ENCODE results near the gene ATP5PD. TPM values are rescaled to one million over a fixed set of nuclear protein-coding genes. Genes with fewer than 3 reads are reported as not detected.

ATP5PD gene
- total RNA-seq, 1 experiment from 2014 or later, result 413 TPM

- Histone ChIP-seq H3K4me1 (ENCODE audit: control insufficient read depth, insufficient read depth, low read length) (peaks cover 69% of the 10 kb centered on the region), H3K9me3 (ENCODE audit: control insufficient read depth, insufficient read depth, low read depth, low read length) (no peaks in the 10 kb centered on the region), H3K4me3 (ENCODE audit: low read depth in 2 of 2, low read length in 2 of 2) (peak overlapping the region; percentile 9 to 50), H3K27ac (ENCODE audit: low read length) (peak overlapping the region; percentile 72), H3K36me3 (ENCODE audit: control insufficient read depth, insufficient read depth, low read length) (no peaks in the 10 kb centered on the region; the same call in 1 of the 2 replicates), H3K27me3 (ENCODE audit: control insufficient read depth, insufficient read depth, low read length) (no peaks in the 10 kb centered on the region)
- ATAC-seq (peak; percentile 11), DNase-seq (ENCODE audit: low read depth, low spot score) (no peak)
- ChIA-PET POLR2A (no interaction called here), CTCF (interaction anchor here (0.6 to 0.9 kb wide), 3 partner anchors 19 to 130 kb away, joined by 3 to 4 read pairs (median 4); no protein-coding TSS in a partner anchor)
- in situ Hi-C loops (cut with HindIII; ENCODE audit: low pct_unique_long_range_greater_than_20kb, low sequenced_read_pairs), result no loop called here
- intact Hi-C loops (cut with micrococcal nuclease; ENCODE audit: unreplicated experiment), result no loop called here
- no peak for TF ChIP-seq CTCF (IDR thresholded peaks at IDR 0.05)
- peak; percentile 20 for TF ChIP-seq POLR2AphosphoS5 (IDR thresholded peaks at IDR 0.05; ENCODE audit: low read depth, low read length)
- BruUV-seq (replicated peaks), result no TSS peak
Measured at GRCh38 chr17:75090871-75091854, 44.4 kb upstream of the ATP5PD start.

GRCh38 chr17:75088465-75089417 lies 42.0 kb upstream of the ATP5PD start:
- in situ Hi-C loops (cut with HindIII; ENCODE audit: low pct_unique_long_range_greater_than_20kb, low sequenced_read_pairs) (no loop called here), intact Hi-C loops (cut with micrococcal nuclease; ENCODE audit: unreplicated experiment) (no loop called here)
- DNase-seq (ENCODE audit: low read depth, low spot score), result no peak
- Histone ChIP-seq H3K4me3 (ENCODE audit: low read depth in 2 of 2, low read length in 2 of 2) (peak overlapping the region; percentile 56 to 76), H3K27me3 (ENCODE audit: control insufficient read depth, insufficient read depth, low read length) (no peaks in the 10 kb centered on the region), H3K9me3 (ENCODE audit: control insufficient read depth, insufficient read depth, low read depth, low read length) (no peaks in the 10 kb centered on the region), H3K36me3 (ENCODE audit: control insufficient read depth, insufficient read depth, low read length) (no peaks in the 10 kb centered on the region; the same call in 1 of the 2 replicates), H3K4me1 (ENCODE audit: control insufficient read depth, insufficient read depth, low read length) (peaks cover 64% of the 10 kb centered on the region), H3K27ac (ENCODE audit: low read length) (peak overlapping the region; percentile 93)
- peak; percentile 54 for TF ChIP-seq TCF7L2 (IDR thresholded peaks at IDR 0.05; ENCODE audit: low read depth, low read length)
- TF ChIP-seq CTCF (IDR thresholded peaks at IDR 0.05), result no peak
- CTCF ChIA-PET, result interaction anchor here (0.6 to 2.0 kb wide), 7 partner anchors 17 to 141 kb away, joined by 3 to 11 read pairs (median 6); no protein-coding TSS in a partner anchor
- TSS peak; percentile 73 for BruUV-seq (replicated peaks)
- POLR2A ChIA-PET, result interaction anchor here (0.6 kb wide), 1 partner anchor 348 kb away, joined by 16 read pairs; no protein-coding TSS in a partner anchor
- ATAC-seq, result peak; percentile 61

Measured in Panc1 (cell line).